Coronary artery (tissue), 2 donors: ENCODE data around the gene KCNMA1.

Experiments used
- DNase-seq: peaks from one replicate; pipeline ENCODE4 v3.0.0-alpha.2; 2017; ENCODE audit warnings: low spot score
- H3K27ac ChIP-seq, 2 donors: fragments of 200-600 bp; sonication (generic); one replicate each; pipeline ENCODE4 v1.5.1; 2016 to 2019
- H3K4me3 ChIP-seq: fragments of 200-600 bp; sonication (generic); 2 replicates; pipeline ENCODE4 v1.5.1; 2016; ENCODE audit warnings: mild to moderate bottlenecking, moderate library complexity
- TF ChIP-seq, protein P1 (sequence below): fragments of 200-600 bp; sonication (generic); IDR thresholded peaks from one replicate; pipeline ENCODE4 v1.5.1; 2019; ENCODE audit warnings: antibody characterized with exemption

The KCNMA1 gene

DNA sequence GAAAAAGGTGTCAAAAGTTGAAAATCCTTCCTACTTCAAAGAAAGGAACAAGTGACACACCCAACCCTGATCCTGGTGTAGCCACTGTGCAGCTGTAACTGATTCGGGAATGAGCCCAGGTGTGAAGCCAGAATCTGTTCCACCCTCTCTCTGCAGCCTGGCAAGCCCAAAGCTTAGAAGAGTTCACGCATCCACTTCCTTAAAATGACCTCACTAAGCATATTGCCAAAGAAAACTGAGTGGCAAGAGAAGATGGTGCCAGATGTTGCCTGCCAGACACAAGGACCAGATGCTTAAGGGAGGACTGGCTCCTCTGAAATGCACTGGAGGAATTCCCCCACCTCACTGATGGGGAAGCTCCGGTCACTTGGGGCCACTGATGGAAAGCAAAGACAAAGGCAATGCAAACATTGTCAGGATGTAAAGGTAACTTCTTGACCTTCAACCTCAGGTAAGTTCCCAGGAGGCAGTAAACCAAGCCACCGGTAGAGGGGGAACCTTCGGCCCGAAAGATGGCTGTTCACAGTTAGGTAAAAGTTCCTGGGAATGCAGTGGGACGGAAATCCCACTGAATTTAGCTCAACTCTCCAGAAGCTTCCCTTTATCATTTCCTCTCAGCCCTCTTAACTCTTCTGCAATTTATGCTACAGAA, 554.9 kb downstream of the KCNMA1 start:
- TF ChIP-seq, protein P1, sequence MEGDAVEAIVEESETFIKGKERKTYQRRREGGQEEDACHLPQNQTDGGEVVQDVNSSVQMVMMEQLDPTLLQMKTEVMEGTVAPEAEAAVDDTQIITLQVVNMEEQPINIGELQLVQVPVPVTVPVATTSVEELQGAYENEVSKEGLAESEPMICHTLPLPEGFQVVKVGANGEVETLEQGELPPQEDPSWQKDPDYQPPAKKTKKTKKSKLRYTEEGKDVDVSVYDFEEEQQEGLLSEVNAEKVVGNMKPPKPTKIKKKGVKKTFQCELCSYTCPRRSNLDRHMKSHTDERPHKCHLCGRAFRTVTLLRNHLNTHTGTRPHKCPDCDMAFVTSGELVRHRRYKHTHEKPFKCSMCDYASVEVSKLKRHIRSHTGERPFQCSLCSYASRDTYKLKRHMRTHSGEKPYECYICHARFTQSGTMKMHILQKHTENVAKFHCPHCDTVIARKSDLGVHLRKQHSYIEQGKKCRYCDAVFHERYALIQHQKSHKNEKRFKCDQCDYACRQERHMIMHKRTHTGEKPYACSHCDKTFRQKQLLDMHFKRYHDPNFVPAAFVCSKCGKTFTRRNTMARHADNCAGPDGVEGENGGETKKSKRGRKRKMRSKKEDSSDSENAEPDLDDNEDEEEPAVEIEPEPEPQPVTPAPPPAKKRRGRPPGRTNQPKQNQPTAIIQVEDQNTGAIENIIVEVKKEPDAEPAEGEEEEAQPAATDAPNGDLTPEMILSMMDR, result no peak
- DNase-seq, result no peak
- H3K27ac ChIP-seq, result no peak overlapping the region
- no peak overlapping the region for H3K4me3 ChIP-seq

GRCh38 chr10:77081481-77081891, 556.1 kb downstream of the KCNMA1 start:
- H3K27ac ChIP-seq, result no peak overlapping the region
- TF ChIP-seq, protein P1, result no peak
- DNase-seq, result no peak
- H3K4me3 ChIP-seq, result no peak overlapping the region

GRCh38 chr10:77080361-77081027, 557.1 kb downstream of the KCNMA1 start:
- TF ChIP-seq, protein P1, result no peak
- no peak overlapping the region for H3K4me3 ChIP-seq
- no peak overlapping the region for H3K27ac ChIP-seq
- no peak for DNase-seq

GRCh38 chr10:77079592-77080300, 557.9 kb downstream of the KCNMA1 start:
- no peak for DNase-seq
- H3K4me3 ChIP-seq, result no peak overlapping the region
- TF ChIP-seq, protein P1, result no peak
- no peak overlapping the region for H3K27ac ChIP-seq

DNA sequence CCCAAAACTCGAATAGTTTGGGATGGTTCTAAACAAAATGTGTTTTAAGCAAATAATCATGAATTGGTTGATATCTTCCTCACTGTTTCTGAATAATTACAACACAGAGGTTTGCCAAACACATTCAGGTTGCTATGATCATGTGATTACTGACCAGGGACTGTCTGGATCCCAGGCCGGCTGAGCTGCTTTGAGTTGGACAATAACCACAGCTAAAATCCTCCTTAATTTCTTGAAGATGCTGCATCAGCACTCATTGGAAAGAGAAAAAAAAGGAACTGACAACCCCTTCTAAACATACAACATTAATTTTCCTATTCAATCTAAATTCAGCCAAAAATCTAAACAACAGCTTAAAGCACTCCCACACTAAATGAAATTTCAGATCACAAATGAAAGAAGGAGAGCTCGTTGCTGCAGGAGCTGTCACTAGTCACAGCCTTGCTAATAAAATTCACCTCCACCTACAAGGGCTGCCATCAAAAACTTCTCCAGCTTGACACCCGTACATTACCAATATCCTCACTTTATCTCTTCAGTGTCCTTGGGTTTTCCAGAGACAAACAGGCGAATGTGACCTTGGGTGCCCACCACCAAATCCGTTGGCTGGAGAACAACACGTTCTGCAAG, 560.2 kb downstream of the KCNMA1 start:
- no peak for DNase-seq
- Histone ChIP-seq H3K27ac (no peak overlapping the region), H3K4me3 (no peak overlapping the region)
- TF ChIP-seq, protein P1, result no peak

DNA sequence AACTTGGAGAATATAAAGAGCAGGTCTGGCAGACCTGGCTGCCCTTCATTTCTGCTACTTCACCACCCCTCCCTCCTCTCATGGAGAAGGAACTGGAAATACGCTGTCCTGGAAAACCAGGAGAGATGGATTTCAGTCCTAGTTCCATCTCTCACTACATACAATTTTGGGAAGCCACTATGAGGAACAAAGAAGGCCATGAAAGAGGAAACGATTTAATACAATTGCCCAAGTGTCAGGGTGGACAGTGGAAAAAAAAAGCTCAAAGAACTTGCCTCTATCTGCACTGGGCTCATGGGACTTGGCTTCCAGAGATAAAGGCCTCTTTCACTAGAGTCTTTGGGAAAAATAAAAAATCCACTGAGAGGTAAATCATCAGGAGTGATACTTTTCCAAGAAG, 561.7 kb downstream of the KCNMA1 start:
- TF ChIP-seq, protein P1, result no peak
- Histone ChIP-seq H3K27ac (no peak overlapping the region), H3K4me3 (no peak overlapping the region)
- DNase-seq, result no peak
